GM18951 (cell line): ENCODE results near the gene MYBPC3.
"Not testable (repeated sequence)": the region's sequence is repeated elsewhere in the genome, so short reads cannot be mapped to it uniquely, and the experiment has no call there.

Experiments
- POLR2A ChIP-seq: IDR thresholded peaks from 4 replicates; pipeline ENCODE4 v1.6.1; 2011; ENCODE audit warnings: mild to moderate bottlenecking; ENCODE audit not compliant: insufficient read length, insufficient read depth; ENCODE audit errors: extremely low read depth
- in situ Hi-C: fragments of 300-500 bp; cut with MboI; formaldehyde crosslinking; loops from one replicate; pipeline ENCODE4 v1.12.0; 2022; ENCODE audit warnings: low sequenced_read_pairs, mixed read lengths, inconsistent platforms; ENCODE audit not compliant: unreplicated experiment

Gene MYBPC3

GRCh38 chr11:47348131-47348802 is 4.2 kb downstream of the MYBPC3 start:
- in situ Hi-C loops, result no loop called here
- TF ChIP-seq POLR2A, result no peak

- TF ChIP-seq POLR2A, result no peak
- in situ Hi-C loops, result no loop called here
These were observed 5.4 kb downstream of the MYBPC3 start for GRCh38 chr11:47347137-47347536.

GRCh38 chr11:47345890-47346563 is 6.5 kb downstream of the MYBPC3 start:
- TF ChIP-seq POLR2A, result no peak
- in situ Hi-C loops, result no loop called here

DNA sequence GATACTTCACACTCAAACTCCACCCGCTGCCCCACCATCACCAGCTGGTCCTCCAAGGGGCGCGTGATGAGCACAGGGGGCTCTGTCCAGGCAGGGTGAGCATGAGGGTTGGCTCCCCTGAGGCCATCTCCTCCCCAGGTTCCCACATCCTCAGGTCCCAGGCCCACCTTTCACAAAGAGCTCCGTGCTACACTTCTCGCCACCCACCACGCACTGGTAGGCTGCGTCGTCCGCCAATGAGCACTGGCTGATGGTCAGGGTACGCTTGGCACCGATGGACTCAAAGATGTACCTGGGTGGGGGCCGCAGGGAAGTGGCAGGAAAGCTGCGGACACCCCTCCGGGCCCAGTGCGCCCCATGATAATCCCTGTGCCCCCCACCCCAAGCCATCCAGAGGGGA is 9.6 kb downstream of the MYBPC3 start:
- in situ Hi-C loops, result no loop called here
- no peak for TF ChIP-seq POLR2A

DNA sequence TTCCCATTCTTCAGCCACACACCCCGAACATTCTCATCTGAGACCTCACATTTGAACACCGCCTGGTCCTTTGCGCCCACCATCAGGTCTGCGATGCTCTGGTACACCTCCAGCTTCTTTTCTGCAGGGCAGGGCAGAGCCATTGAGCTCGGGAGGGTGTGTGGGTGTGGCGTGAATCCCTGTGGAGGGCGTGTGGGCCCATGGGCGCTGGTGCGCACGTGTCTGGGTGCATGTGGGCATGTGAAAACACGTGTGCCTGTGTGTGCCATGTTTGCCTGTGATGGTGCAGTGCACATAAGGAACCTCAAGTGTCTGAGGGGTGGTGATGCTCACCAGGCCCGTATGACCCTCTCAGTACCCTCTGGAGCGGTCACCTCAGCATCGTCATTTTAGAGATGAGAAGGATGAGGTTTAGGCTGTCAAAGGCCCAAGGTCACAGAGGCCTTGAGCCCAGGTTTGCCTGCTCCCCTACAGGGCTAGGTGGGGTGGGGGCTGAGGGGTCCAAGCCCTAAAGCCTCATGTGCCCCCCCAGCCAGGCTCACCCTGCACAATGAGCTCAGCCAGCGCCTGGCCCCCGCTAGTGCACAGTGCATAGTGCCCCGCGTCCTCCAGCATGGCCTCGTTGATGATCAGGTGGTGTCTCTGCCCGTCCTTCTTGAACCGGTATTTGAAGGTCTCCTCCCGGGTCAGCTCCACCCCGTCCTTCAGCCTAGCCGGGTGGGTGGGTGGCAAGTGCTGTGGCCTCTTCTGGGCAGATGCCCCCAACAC is 10.3 kb downstream of the MYBPC3 start:
- TF ChIP-seq POLR2A, result no peak
- in situ Hi-C loops, result no loop called here

DNA sequence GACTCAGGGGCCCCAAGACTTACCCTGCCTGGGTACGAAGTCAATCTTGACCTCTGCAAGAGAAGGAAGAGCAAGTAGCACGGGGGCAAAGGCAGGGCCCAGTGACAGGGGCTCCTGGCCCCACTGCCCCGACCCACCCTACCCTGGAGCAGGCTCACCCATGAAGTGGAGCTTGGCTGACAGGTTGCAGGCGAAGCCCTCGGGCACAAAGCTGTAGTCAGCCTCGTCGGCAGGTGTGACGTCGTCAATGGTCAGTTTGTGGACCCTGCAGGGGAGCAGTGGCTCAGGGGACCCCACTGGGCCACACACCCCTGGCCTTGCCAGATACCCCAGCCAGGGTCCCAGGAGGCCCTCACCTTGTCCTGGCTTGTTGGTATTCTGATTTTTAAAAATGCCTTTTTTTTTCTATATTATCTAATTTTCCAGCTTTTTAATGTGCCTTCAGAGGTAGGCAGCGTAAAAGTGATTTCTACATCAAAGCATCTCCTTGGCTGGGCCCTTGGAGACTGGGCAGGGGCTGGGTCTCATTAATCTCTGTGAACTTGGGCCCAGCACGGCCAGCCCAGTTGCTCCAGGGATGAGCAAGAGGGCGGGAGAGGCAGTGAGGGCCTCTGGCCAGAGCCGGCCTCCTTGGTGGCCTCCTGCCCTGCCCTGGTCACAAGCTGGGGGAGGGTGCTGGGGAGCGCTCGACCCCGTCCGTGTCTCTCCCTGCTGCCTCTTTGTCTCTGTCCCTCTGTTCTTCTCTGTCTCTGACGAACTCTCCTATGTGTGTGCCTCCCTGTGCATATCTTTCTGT is 11.3 kb downstream of the MYBPC3 start:
- no peak for TF ChIP-seq POLR2A
- in situ Hi-C loops, result no loop called here

DNA sequence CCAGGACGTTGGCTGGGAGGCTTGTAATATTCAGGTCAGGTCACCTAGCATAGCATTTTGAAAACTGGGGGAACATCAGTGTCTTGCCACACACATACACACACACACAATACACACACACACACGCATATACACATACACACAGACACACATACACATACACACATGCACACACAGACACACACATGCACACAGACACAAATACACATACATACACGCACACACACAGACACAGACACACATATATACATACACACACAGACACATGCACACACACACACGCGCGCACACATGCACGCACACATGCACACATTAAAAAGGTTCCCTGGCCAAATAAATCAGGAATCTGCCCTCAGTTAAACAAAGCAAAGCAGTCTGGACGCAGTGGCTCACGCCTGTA is 12.5 kb downstream of the MYBPC3 start:
- no peak for TF ChIP-seq POLR2A
- in situ Hi-C loops, result no loop called here

DNA sequence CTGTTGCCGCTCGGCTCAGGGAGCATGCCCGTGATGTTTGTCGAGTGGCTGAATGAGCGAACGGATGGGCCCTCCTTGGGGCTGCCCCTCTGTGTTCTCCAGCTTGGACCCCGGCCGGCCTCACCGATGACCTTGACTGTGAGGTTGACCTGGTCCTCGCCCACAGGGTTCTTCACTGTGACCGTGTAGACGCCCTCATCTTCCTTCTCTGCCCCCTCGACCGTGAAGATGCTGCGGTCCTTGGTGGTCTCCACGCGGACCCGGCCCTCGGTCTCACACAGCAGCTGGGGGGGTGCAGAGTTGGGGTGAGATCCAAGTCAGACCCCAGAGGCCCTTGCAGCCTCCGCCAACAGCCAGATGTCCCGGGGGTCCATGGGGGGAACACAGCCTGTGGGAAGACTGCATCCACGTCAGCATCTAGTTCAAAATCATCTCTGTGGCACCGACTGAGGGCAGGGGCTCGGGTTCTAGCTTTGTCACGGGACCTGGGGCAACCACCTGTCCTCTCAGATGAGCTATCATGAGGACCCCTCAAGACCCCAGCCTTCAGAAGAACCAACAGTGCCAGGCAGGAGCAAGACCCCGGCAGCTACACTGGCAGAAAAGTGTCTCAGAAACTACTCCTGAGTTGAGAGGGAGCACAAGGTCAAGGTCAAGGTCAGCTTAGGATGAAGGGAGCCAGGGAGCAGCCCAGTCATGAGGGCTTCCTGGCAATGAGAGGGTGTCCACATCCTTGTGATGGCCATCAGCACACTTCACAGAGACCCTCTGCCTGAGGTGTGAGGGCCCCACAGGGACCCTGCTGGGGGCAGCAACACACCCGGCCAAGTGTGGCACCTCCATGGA is 13.9 kb downstream of the MYBPC3 start:
- TF ChIP-seq POLR2A, result no peak
- in situ Hi-C loops, result no loop called here

GRCh38 chr11:47337229-47337924 is 15.1 kb downstream of the MYBPC3 start:
- in situ Hi-C loops, result no loop called here
- no peak for TF ChIP-seq POLR2A

DNA sequence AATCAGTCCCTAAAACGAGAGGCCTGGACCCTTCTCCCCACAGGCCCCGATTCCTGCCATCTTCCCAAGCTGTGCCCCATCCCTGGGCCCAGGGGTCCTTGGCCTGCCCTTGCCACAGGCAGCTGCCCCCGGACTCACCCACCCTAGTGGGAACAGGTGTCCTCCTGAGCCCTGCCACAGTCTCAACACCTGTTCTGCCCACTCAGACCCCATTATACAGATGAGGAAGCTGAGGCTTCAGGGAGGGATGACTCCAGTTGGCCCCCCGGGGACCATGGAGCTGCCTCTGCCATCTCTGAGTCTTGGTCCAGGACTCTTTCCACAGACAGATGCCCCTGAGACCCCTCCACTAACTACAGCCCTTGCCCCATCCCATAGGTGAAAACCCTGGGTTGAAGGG is 15.9 kb downstream of the MYBPC3 start:
- no peak for TF ChIP-seq POLR2A
- in situ Hi-C loops, result no loop called here

GRCh38 chr11:47335733-47336132 is 16.8 kb downstream of the MYBPC3 start:
- in situ Hi-C loops, result no loop called here

GRCh38 chr11:47334699-47335411 is 17.6 kb downstream of the MYBPC3 start:
- in situ Hi-C loops, result not testable (repeated sequence)

More at GRCh38 chr11:47335733-47336132, 16.8 kb downstream of the MYBPC3 start:
- TF ChIP-seq POLR2A, result no peak
